ENCODE data around the gene PAK4.
"Not testable (repeated sequence)": the region's sequence is repeated elsewhere in the genome, so short reads cannot be mapped to it uniquely, and the experiment has no call there.

PAK4 gene

GRCh38 chr19:39125554-39126311 lies at the start of gene PAK4:
Gene PAK4, plus strand, starts transcription at chr19:39125786. Its CDS starts 43,768 bp downstream, at chr19:39169554.
- DNase-seq: peak; percentile 65 to 99 (median 96)

- no peak for DNase-seq
These were observed 48.3 kb upstream of the PAK4 start for GRCh38 chr19:39077323-39077722.

GRCh38 chr19:39078436-39079200 lies 47.0 kb upstream of the PAK4 start:
- DNase-seq: peak in 22 of 51 donors; percentile 2 to 85 (median 38)

- DNase-seq: peak in 1 of 51 donors; percentile 30
These were observed 45.2 kb upstream of the PAK4 start for GRCh38 chr19:39080431-39080830.

- no peak for DNase-seq
These were observed 43.4 kb upstream of the PAK4 start for GRCh38 chr19:39082167-39082566.

- DNase-seq: peak in 18 of 51 donors; percentile 1 to 59 (median 28)
These were observed 42.6 kb upstream of the PAK4 start for GRCh38 chr19:39082745-39083598.

GRCh38 chr19:39083599-39083982 lies 42.0 kb upstream of the PAK4 start:
- DNase-seq: peak in 1 of 51 donors; percentile 39

GRCh38 chr19:39083983-39084731 lies 41.4 kb upstream of the PAK4 start, which contains the start of gene ACP7:
Gene ACP7, plus strand, starts transcription at chr19:39084368. Its CDS starts 902 bp downstream, at chr19:39085270.
- DNase-seq: peak in 9 of 51 donors; percentile 3 to 42 (median 17)

- no peak for DNase-seq
These were observed 40.9 kb upstream of the PAK4 start for GRCh38 chr19:39084732-39085080.

- no peak for DNase-seq
These were observed 40.2 kb upstream of the PAK4 start for GRCh38 chr19:39085392-39085791.

GRCh38 chr19:39086386-39086785 lies 39.2 kb upstream of the PAK4 start:
- DNase-seq: no peak

- DNase-seq: no peak
These were observed 37.5 kb upstream of the PAK4 start for GRCh38 chr19:39087907-39088686.

GRCh38 chr19:39090016-39090415 lies 35.6 kb upstream of the PAK4 start:
- DNase-seq: not testable (repeated sequence)

- DNase-seq: no peak
These were observed 34.7 kb upstream of the PAK4 start for GRCh38 chr19:39090881-39091280.

- DNase-seq: not testable (repeated sequence)
These were observed 29.6 kb upstream of the PAK4 start for GRCh38 chr19:39095799-39096540.

- no peak for DNase-seq
These were observed 28.3 kb upstream of the PAK4 start for GRCh38 chr19:39097299-39097698.

- DNase-seq: no peak
These were observed 27.9 kb upstream of the PAK4 start for GRCh38 chr19:39097721-39098120.

GRCh38 chr19:39098365-39099269 lies 27.0 kb upstream of the PAK4 start:
- DNase-seq: no peak

Measured in hypothalamus (tissue), 51 donors.